ENCODE results near the gene ZBTB21. TPM values are rescaled to one million over a fixed set of nuclear protein-coding genes. Genes with fewer than 3 reads are reported as not detected.

ZBTB21 gene
- total and polyA plus RNA-seq, 2 of the 4 experiments (the other 2 are of a cell fraction) = 6.8 to 12.0 TPM

GRCh38 chr21:41940431-41940830, 69.7 kb downstream of the ZBTB21 start:
- Histone ChIP-seq H4K91ac (ENCODE audit: insufficient read depth, low read depth, low read length) (no peak overlapping the region), H2BK120ac (ENCODE audit: low read depth, low read length) (no peak overlapping the region), H3K14ac (replicated peaks; ENCODE audit: low read depth, low read length) (no peak overlapping the region), H2AK9ac (replicated peaks; ENCODE audit: low read depth, low read length, poor library complexity) (no peak overlapping the region), H2BK20ac (ENCODE audit: low read depth, low read length) (no peak overlapping the region), H3K4me1 (ENCODE audit: control insufficient read depth, insufficient read depth, low read length) (no peaks in the 10 kb centered on the region), H2BK15ac (ENCODE audit: low read depth, low read length) (no peak overlapping the region), H2BK5ac (ENCODE audit: low read depth, low read length, poor library complexity, severe bottlenecking) (no peak overlapping the region), H4K5ac (ENCODE audit: low read depth, low read length) (no peak overlapping the region), H3K27me3 (ENCODE audit: control insufficient read depth, insufficient read depth, low read length) (no peaks in the 10 kb centered on the region), H3K9me1 (ENCODE audit: insufficient read depth, low read length) (peaks cover 13% of the 10 kb centered on the region; the same call in 1 of the 2 replicates), H3K23ac (ENCODE audit: low read depth, low read length) (no peak overlapping the region), H2AK5ac (ENCODE audit: low read depth, low read length) (no peak overlapping the region), H3K9me3 (ENCODE audit: control insufficient read depth, insufficient read depth, low read length) (no peaks in the 10 kb centered on the region), H3K4ac (ENCODE audit: low read depth, low read length) (no peak overlapping the region), H3K79me1 (ENCODE audit: low read depth in 1 of 2, low read length in 2 of 2) (peaks cover 36 to 44% of the 10 kb centered on the region in 2 experiments), H3K27ac (ENCODE audit: insufficient read depth, low read length) (no peak overlapping the region), H3K36me3 (ENCODE audit: control insufficient read depth, insufficient read depth, low read length) (peaks cover 8% of the 10 kb centered on the region), H4K20me1 (ENCODE audit: insufficient read depth, low read length) (peaks cover 14% of the 10 kb centered on the region), H3K4me2 (ENCODE audit: low read depth, low read length) (no peak overlapping the region), H4K8ac (ENCODE audit: low read depth in 2 of 2, low read length in 2 of 2) (no peak overlapping the region), H3K4me3 (ENCODE audit: insufficient read depth, low read depth, low read length) (no peak overlapping the region), H3K56ac (ENCODE audit: extremely low read depth, insufficient read depth, low read length) (no peak overlapping the region), H3K18ac (ENCODE audit: low read depth, low read length) (no peak overlapping the region), H2AFZ (replicated peaks; ENCODE audit: low read length, poor library complexity) (no peak overlapping the region), H3K9ac (ENCODE audit: low read depth, low read length) (no peak overlapping the region)
- dilution Hi-C loops (cut with HindIII; ENCODE audit: low sequenced_read_pairs, unreplicated experiment) (no loop called here), intact Hi-C loops (cut with micrococcal nuclease) (no loop called here), in situ Hi-C loops (cut with MboI; ENCODE audit: low sequenced_read_pairs) (no loop called here)
- ChIA-PET POLR2A (ENCODE audit: unreplicated experiment) (no interaction called here), CTCF (interaction anchor here (0.6 kb wide), 1 partner anchor 72 kb away, joined by 3 read pairs; no protein-coding TSS in a partner anchor)
- TF ChIP-seq RAD21 (IDR thresholded peaks at IDR 0.05; ENCODE audit: low read length) (no peak), RFX5 (IDR thresholded peaks at IDR 0.05; ENCODE audit: low read depth, low read length) (no peak), BHLHE40 (IDR thresholded peaks at IDR 0.05; ENCODE audit: low read depth, low read length) (no peak), MAZ (IDR thresholded peaks at IDR 0.05; ENCODE audit: borderline replicate concordance, low read depth, low read length) (no peak), CHD1 (IDR thresholded peaks at IDR 0.05; ENCODE audit: low read depth, low read length) (no peak), ELK1 (IDR thresholded peaks at IDR 0.05; ENCODE audit: borderline replicate concordance, low read depth, low read length) (no peak), NFE2L2 (IDR thresholded peaks at IDR 0.05; ENCODE audit: low read depth, low read length) (no peak), MAFK (IDR thresholded peaks at IDR 0.05; ENCODE audit: low read depth, low read length) (no peak), CTCF (conservative IDR thresholded peaks at IDR 0.05; ENCODE audit: low read depth, low read length) (no peak)
- whole genome bisulfite sequencing, 2 experiments (ENCODE audit: extremely low coverage in 2 of 2, insufficient read length in 1 of 2) = no CpG with 5 or more reads among the region's 3 CpGs
- no TSS peak for BruUV-seq (replicated peaks)
- DNase-seq = no peak
- ATAC-seq (ENCODE audit: low read depth) = no peak
